GM12865 (cell line): ENCODE data around the gene TENM3.

Source experiments
- DNase-seq: peaks from one replicate; pipeline ENCODE4 v3.0.0; 2010; ENCODE audit warnings: low read depth
- H3K4me3 ChIP-seq: 2 replicates; pipeline ENCODE4 v1.5.1; 2011; ENCODE audit warnings: mild to moderate bottlenecking, low read depth, low read length, control low read depth
- TF ChIP-seq, protein P1 (sequence below): IDR thresholded peaks from 2 replicates; pipeline ENCODE4 v1.5.1; 2011; ENCODE audit warnings: low read length, control low read depth, low read depth, inconsistent platforms; ENCODE audit not compliant: insufficient read depth; ENCODE audit errors: missing control alignments

Gene TENM3

DNA sequence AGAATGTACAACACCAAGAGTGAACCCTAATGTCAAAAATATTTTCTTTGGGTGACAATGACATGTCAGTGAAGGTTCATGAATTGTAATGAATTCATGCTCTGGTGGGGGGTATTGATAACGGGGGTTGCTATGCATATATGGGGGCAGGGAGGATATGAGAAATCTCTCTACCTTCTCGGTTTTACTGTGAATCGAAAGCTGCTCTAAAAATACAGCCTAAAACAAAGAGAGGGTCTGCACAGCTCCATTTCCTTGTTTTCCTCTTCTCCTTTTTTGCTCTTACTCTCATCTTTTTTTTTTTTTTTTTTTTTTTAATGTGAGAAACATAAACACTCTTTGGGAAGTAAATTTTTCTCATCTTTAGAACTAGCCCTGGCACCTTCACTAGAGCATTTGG lies 588.2 kb downstream of the TENM3 start:
- DNase-seq: no peak
- H3K4me3 ChIP-seq: no peak overlapping the region
- TF ChIP-seq, protein P1, sequence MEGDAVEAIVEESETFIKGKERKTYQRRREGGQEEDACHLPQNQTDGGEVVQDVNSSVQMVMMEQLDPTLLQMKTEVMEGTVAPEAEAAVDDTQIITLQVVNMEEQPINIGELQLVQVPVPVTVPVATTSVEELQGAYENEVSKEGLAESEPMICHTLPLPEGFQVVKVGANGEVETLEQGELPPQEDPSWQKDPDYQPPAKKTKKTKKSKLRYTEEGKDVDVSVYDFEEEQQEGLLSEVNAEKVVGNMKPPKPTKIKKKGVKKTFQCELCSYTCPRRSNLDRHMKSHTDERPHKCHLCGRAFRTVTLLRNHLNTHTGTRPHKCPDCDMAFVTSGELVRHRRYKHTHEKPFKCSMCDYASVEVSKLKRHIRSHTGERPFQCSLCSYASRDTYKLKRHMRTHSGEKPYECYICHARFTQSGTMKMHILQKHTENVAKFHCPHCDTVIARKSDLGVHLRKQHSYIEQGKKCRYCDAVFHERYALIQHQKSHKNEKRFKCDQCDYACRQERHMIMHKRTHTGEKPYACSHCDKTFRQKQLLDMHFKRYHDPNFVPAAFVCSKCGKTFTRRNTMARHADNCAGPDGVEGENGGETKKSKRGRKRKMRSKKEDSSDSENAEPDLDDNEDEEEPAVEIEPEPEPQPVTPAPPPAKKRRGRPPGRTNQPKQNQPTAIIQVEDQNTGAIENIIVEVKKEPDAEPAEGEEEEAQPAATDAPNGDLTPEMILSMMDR: no peak

- DNase-seq: no peak
- TF ChIP-seq, protein P1: no peak
- H3K4me3 ChIP-seq: no peak overlapping the region
Observed at GRCh38 chr4:182832352-182833120, 589.3 kb downstream of the TENM3 start.

DNA sequence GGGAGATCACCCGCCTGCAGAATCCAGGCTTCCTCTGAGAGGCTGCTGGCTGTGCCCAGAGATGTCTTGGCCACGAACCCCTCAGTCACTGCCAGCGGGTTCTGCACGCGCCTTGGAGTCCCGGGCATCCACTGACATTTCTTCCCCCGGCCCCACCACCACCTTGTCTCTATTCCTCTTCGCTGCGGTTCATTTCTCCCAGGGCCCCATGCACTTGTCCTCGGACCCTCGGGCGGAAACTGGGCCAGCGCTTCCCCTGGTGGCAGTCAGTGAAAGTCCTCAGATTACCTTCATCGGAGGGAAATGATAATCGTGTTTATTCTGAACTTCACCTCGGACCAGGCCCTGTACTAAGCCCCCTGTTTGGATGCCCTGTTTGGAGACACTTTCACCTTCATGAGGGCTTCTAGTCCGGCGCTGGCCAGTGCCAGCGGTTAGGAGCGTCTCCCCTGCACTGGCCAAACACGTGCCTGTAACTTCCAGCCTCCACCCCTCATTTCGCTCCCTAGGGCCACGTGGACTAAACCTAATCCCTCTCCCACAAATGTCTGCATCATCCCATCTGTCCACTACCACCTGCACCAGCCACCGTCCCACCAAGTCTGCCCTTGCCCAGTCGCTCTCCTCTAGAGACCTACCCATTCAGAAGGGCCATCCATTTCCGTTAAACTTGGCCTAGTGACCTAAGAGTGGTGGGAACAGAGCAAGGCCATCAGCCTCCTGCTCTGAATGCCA lies 592.0 kb downstream of the TENM3 start:
- H3K4me3 ChIP-seq: no peak overlapping the region
- no peak for DNase-seq
- TF ChIP-seq, protein P1: no peak

- TF ChIP-seq, protein P1: no peak
- no peak overlapping the region for H3K4me3 ChIP-seq
- no peak for DNase-seq
Observed at GRCh38 chr4:182837831-182838230, 594.6 kb downstream of the TENM3 start.

DNA sequence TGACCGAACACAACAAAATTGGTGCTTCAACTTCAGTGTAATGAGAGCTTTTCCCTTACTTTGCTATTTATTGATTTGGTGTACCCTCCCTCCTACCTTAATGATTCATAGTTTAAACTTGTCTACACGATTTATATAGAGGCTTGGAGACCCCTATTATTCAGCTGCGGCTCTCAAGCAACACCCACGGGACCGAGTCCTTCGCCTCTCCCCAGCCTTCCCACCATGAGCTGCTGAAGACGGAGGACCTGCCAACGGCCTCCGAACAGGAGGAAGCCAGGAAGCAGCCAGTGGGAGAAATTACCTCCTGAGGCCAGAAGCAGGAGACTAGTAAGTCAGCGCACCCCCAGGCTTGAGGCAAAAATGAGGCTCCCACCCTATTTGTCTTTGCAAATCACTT lies 595.3 kb downstream of the TENM3 start:
- H3K4me3 ChIP-seq: no peak overlapping the region
- TF ChIP-seq, protein P1: no peak
- DNase-seq: no peak

GRCh38 chr4:182839256-182839655 lies 596.1 kb downstream of the TENM3 start:
- H3K4me3 ChIP-seq: no peak overlapping the region
- no peak for DNase-seq
- TF ChIP-seq, protein P1: no peak
